ENCODE results near the gene OBSL1. TPM values are rescaled to one million over a fixed set of nuclear protein-coding genes. Genes with fewer than 3 reads are reported as not detected.
A peak's percentile ranks its signal among the peaks of the same experiment; 100 is the strongest.

The OBSL1 gene
- total RNA-seq, 2 donors from 2014 or later, result 150 to 157 TPM

- Histone ChIP-seq H3K27me3 (no peaks in the 10 kb centered on the region), H3K36me3 (peaks cover 8% of the 10 kb centered on the region), H3K9me3 (no peaks in the 10 kb centered on the region), H3K4me3 (no peak overlapping the region), H3K27ac (peak overlapping the region; percentile 89 to 93), H3K4me1 (peaks cover 0 to 21% of the 10 kb centered on the region in 2 donors)
- DNase-seq (ENCODE audit: low spot score), result no peak
- no peak for TF ChIP-seq CTCF (IDR thresholded peaks at IDR 0.05)
Measured at GRCh38 chr2:219569041-219569440, 2.3 kb downstream of the OBSL1 start.

GRCh38 chr2:219567791-219568361, 3.5 kb downstream of the OBSL1 start:
- peaks cover 20% of the 10 kb centered on the region for H3K36me3 ChIP-seq
- H3K4me1 ChIP-seq, result peaks cover 0 to 21% of the 10 kb centered on the region in 2 donors
- DNase-seq (ENCODE audit: low spot score), result no peak
- no peak overlapping the region for H3K4me3 ChIP-seq
- H3K27me3 ChIP-seq, result no peaks in the 10 kb centered on the region
- H3K9me3 ChIP-seq, result no peaks in the 10 kb centered on the region
- peak overlapping the region in 1 of 2 donors; percentile 11 for H3K27ac ChIP-seq
- no peak for TF ChIP-seq CTCF (IDR thresholded peaks at IDR 0.05)

GRCh38 chr2:219567131-219567530, 4.2 kb downstream of the OBSL1 start:
- DNase-seq (ENCODE audit: low spot score), result no peak
- TF ChIP-seq CTCF (IDR thresholded peaks at IDR 0.05), result no peak
- peaks cover 0 to 19% of the 10 kb centered on the region in 2 donors for H3K4me1 ChIP-seq
- peaks cover 27% of the 10 kb centered on the region for H3K36me3 ChIP-seq
- no peak overlapping the region for H3K4me3 ChIP-seq
- no peak overlapping the region for H3K27ac ChIP-seq
- no peaks in the 10 kb centered on the region for H3K27me3 ChIP-seq
- H3K9me3 ChIP-seq, result no peaks in the 10 kb centered on the region

- H3K4me1 ChIP-seq, result peaks cover 0 to 14% of the 10 kb centered on the region in 2 donors
- DNase-seq (ENCODE audit: low spot score), result no peak
- no peak for TF ChIP-seq CTCF (IDR thresholded peaks at IDR 0.05)
- H3K4me3 ChIP-seq, result no peak overlapping the region
- no peaks in the 10 kb centered on the region for H3K9me3 ChIP-seq
- H3K27me3 ChIP-seq, result no peaks in the 10 kb centered on the region
- H3K36me3 ChIP-seq, result peaks cover 32% of the 10 kb centered on the region
- no peak overlapping the region for H3K27ac ChIP-seq
Measured at GRCh38 chr2:219566640-219567039, 4.7 kb downstream of the OBSL1 start.

GRCh38 chr2:219565130-219566080, 5.9 kb downstream of the OBSL1 start:
- peaks cover 0 to 18% of the 10 kb centered on the region in 2 donors for H3K4me1 ChIP-seq
- no peak for DNase-seq (ENCODE audit: low spot score)
- H3K36me3 ChIP-seq, result peaks cover 35% of the 10 kb centered on the region
- peak overlapping the region in 1 of 2 donors; percentile 29 for H3K27ac ChIP-seq
- H3K9me3 ChIP-seq, result no peaks in the 10 kb centered on the region
- no peak for TF ChIP-seq CTCF (IDR thresholded peaks at IDR 0.05)
- no peak overlapping the region for H3K4me3 ChIP-seq
- no peaks in the 10 kb centered on the region for H3K27me3 ChIP-seq
